Gastroesophageal sphincter (tissue), 3 donors: Measurements from ENCODE around the gene GRAMD1A.

Experiments
- POLR2AphosphoS5 ChIP-seq: sonication (generic); formaldehyde crosslinking; IDR thresholded peaks from one replicate; pipeline ENCODE4 v1.6.1; 2017; ENCODE audit warnings: antibody characterized with exemption
- TF ChIP-seq, protein P1 (sequence below), 4 experiments: fragments of 200-600 bp in 2 of 4; fragments of 450-650 bp in 2 of 4; sonication (generic) in 1 of 4; IDR thresholded peaks; one replicate each; pipeline ENCODE4 v1.5.1; 2017 to 2019; ENCODE audit warnings: antibody characterized with exemption in 4 of 4, mild to moderate bottlenecking in 2 of 4, moderate library complexity in 2 of 4

GRCh38 chr19:35038623-35039512 is 38.7 kb downstream of the GRAMD1A start:
- TF ChIP-seq, protein P1, sequence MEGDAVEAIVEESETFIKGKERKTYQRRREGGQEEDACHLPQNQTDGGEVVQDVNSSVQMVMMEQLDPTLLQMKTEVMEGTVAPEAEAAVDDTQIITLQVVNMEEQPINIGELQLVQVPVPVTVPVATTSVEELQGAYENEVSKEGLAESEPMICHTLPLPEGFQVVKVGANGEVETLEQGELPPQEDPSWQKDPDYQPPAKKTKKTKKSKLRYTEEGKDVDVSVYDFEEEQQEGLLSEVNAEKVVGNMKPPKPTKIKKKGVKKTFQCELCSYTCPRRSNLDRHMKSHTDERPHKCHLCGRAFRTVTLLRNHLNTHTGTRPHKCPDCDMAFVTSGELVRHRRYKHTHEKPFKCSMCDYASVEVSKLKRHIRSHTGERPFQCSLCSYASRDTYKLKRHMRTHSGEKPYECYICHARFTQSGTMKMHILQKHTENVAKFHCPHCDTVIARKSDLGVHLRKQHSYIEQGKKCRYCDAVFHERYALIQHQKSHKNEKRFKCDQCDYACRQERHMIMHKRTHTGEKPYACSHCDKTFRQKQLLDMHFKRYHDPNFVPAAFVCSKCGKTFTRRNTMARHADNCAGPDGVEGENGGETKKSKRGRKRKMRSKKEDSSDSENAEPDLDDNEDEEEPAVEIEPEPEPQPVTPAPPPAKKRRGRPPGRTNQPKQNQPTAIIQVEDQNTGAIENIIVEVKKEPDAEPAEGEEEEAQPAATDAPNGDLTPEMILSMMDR (IDR thresholded peaks at IDR 0.05): no peak
- no peak for TF ChIP-seq POLR2AphosphoS5
